GM21515 (cell line): ENCODE results near the gene RELT.

Source experiments
- ATAC-seq: cut with Tn5 transposase; IDR thresholded peaks from one replicate; pipeline ENCODE4 v1.9.1; 2021; ENCODE audit not compliant: unreplicated experiment

The RELT gene

GRCh38 chr11:73346186-73346935 lies 29.8 kb upstream of the RELT start:
- ATAC-seq = no peak

GRCh38 chr11:73347067-73347466 lies 29.1 kb upstream of the RELT start:
- ATAC-seq = no peak

DNA sequence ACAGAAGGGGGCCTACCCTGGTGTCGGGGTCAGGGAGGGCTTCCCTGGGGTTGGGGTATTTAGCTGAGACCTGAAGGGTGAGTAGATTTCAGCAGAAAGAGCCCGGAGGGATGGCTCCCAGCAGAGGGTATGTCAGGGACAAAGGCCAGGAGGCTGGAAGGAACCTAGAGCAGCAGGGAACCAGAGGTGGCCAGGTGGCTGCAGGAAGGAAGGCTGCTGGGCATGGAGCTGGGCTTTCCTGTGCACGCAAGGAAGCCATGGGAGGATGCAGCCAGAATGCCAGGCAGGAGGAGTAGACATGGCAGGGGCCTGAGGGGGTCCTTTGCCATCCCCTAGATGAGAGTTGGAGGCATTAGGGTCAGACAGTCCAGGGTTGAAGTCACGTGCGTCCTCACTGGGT lies 27.4 kb upstream of the RELT start:
- no peak for ATAC-seq

DNA sequence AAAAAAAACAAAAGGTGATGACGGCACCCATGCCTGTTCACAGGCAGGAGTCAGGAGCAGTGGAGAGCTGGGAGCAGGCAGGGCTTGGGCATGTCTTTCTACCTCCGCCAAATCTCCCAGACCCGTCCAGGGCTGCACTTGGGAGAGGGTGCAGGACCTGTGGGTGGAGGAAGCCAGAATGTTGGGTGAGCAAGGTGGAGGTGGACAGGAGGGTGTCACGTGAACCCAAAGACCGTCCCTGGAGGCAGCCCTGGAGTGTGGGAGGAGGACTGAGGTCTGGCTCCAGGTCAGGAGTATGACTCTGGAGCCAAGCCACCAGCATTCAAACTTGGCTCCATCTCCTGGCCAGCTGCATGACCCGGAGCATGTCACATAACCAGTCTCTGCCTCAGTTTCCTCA lies 26.6 kb upstream of the RELT start:
- no peak for ATAC-seq

DNA sequence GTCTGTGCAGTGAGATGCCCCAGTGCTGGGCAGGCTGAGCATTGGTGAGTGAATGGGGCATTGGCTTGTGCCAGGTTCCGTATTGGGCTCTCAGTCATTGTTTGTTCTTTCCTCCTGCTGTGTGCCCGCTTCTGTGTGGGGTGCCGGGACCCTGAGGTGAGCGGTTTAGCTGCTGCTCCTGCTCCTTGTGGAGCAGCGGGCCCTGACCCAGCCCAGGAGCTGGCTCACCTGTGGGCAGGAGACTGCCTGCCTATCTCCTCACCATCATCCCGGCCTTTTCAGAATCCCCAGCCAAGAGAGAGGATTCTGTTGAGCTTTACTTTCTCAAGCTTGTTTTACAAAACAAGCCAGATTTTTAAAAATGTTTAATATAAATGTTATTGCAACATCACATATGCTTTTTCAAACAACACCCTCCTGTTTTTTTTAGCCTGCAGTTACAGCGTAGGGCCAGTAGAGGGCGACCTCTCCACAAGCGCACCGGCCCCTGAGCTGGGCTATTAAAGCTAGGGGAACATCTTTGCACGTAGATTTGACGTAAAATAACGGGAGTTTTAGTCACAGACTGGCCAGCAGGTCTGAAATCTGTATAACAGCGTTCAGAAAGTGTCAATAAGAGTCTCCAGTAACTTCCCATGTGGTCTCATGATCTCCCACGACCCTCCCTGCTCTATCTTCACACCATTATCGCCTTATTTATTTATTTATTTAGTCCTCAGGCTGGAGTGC lies 25.1 kb upstream of the RELT start:
- ATAC-seq = no peak

- ATAC-seq = no peak
These were observed 22.8 kb upstream of the RELT start for GRCh38 chr11:73353422-73353821.

- no peak for ATAC-seq
These were observed 21.1 kb upstream of the RELT start for GRCh38 chr11:73355109-73355508.

DNA sequence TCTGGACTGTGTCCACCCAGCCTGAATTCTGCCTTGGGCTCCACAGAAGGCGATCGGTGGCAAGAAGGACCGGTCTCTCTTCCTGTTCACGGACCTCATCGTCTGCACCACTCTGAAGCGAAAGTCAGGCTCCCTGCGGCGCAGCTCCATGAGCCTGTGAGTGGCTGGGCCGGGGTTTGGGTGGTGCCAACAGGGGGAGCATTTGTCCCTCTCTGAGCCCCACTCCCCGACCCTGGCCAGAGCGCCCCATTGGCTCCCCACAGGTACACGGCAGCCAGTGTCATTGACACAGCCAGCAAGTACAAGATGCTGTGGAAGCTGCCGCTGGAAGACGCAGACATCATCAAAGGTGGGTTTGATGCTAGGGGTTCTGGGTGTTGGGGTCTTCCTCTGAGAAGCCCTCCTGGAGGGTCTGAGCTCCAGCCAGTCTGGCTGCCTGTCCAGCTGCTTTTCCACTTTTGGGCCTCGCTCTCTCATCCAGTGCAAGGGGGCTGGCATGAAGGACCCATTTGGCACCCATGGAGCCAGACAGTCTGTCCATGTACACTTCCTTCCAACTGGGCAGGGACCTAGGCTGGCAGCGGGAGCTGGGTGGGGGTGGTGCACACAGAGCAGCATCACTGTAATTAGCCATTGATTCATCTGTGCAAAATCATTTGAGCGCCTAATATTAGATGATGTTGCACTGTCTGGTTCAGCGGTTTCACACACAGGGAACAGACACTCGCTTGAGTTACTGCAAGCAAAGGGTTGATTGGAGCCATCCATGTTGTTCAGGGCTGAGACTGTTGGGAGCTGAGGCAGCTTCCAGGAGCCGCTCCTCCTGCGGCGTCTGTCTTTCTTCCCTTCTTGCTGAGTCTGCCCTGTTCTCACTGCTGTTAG lies 19.0 kb upstream of the RELT start:
- no peak for ATAC-seq

GRCh38 chr11:73358071-73358470 lies 18.1 kb upstream of the RELT start:
- ATAC-seq = no peak

- ATAC-seq = no peak
These were observed 16.9 kb upstream of the RELT start for GRCh38 chr11:73359341-73359740.

- no peak for ATAC-seq
These were observed 16.1 kb upstream of the RELT start for GRCh38 chr11:73359930-73360742.

DNA sequence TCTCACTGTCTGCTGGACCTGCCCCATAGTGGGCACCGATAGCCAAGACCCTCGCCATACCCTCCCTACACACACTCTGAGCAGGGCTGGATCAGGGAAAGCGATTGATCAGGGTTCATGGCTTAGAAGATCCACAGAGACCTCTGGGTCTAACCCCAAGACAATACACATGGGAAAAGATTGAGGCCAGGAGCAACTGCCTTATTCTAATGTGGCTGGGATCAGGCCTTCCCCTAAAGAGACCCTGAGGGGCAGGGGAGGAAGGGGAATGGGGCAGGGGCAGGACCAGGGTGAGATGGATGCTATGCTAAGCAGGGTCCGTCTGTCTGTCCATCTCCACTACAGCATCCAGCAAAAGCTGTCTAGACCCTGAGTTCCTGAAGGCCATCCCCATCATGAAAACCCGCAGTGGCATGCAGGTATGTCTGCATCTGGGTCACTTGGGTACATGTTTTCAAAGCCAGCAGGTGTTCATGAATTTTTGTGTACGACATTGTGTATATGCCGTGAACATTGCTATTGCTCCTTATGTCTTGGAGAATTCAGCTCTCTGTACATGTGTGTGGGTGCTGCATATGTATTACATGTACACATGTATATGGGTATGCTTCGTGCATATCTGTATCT lies 15.3 kb upstream of the RELT start:
- ATAC-seq = no peak

GRCh38 chr11:73361953-73362776 lies 14.0 kb upstream of the RELT start:
- no peak for ATAC-seq

DNA sequence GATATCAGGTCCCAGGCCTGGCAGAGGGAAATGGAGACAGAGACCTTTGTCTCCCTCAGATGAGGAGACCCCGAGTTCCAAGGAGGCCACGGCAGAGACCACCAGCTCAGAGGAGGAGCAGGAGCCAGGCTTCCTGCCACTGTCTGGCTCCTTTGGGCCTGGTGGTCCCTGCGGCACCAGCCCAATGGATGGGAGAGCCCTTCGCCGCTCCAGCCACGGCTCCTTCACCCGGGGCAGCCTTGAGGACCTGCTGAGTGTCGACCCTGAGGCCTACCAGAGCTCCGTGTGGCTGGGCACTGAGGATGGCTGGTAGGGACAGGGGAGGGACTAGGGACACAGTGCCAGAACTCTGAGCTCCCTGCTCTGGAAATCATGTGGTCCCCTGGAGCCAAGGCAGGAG lies 13.1 kb upstream of the RELT start:
- ATAC-seq = no peak

DNA sequence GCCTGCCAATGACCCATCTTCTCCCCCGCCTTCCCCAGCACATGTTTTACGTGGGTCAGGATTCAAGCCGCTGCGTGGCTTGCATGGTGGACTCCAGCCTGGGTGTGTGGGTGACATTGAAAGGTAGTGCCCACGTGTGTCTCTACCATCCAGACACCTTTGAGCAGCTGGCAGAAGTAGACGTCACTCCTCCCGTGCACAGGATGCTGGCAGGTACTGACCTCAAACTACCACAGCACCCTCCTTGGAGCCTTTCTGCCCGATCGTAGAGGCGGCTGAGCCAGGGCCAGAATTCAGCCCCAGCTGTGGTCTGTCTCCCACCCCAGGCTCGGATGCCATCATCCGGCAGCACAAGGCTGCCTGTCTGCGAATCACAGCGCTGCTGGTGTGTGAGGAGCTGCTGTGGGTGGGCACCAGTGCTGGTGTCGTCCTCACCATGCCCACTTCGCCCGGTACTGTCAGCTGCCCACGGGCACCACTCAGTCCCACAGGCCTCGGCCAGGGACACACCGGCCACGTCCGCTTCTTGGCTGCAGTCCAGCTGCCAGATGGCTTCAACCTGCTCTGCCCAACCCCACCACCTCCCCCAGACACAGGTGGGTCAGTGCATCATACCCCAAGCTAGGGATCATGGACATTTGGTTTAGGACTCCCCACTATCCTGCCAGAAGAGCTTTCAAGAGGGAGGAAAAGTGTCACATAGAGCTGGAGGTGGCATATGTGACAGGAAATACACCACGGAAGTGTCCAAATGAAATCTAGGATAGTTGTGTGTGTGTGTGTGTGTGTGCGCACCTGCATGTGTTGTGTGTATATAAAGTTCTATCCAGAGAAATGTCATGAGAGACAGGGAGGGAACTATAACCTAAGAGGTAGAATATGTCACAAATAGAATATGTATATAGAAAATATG lies 10.6 kb upstream of the RELT start:
- no peak for ATAC-seq

- no peak for ATAC-seq
These were observed 10.0 kb upstream of the RELT start for GRCh38 chr11:73366265-73366610.

- no peak for ATAC-seq
These were observed 9.2 kb upstream of the RELT start for GRCh38 chr11:73366953-73367352.

DNA sequence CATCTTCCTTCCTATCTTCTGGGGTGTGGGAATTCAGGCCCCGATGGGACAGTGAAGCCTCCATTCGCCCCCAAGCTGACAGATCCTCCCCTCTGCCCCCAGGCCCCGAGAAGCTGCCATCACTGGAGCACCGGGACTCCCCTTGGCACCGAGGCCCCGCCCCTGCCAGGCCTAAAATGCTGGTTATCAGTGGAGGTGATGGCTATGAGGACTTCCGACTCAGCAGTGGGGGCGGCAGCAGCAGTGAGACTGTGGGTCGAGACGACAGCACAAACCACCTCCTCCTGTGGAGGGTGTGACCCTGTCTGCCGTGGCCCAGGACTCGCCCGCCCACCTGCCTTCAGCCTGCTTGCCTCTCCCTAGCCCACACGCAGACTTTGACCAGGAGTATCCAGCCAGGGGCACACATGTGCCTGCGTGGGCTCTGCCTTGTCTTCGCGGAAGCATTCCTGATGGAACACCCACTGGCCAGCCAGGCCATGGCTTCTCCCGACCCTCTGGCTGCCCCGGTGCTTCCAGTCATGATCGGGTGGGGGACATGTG lies 8.6 kb upstream of the RELT start:
- ATAC-seq = no peak
